AG04450 (cell line): ENCODE results near the gene NADSYN1. TPM values are rescaled to one million over a fixed set of nuclear protein-coding genes. Genes with fewer than 3 reads are reported as not detected.

Experiments used
- CTCF ChIA-PET: fragments of 300-600, 350-600 bp; formaldehyde crosslinking; extraction: SDS; loops from one replicate; lab custom pipeline; 2022; ENCODE audit warnings: antibody characterized with exemption, inconsistent platforms; lab: Charles Lee
- POLR2A ChIA-PET: fragments of 350-600 bp; formaldehyde crosslinking; extraction: SDS; loops from one replicate; lab custom pipeline; 2021; ENCODE audit warnings: antibody characterized with exemption, inconsistent platforms; lab: Yijun Ruan, JAX
- DNase-seq: peaks from one replicate; pipeline ENCODE4 v3.0.0-alpha.2; 2011; ENCODE audit warnings: low read depth, low spot score
- H3K27ac ChIP-seq: one replicate; pipeline ENCODE4 v1.5.1; 2012; ENCODE audit warnings: low read depth, low read length, control low read depth
- H3K27me3 ChIP-seq: one replicate; pipeline ENCODE4 v1.6.0; 2012; ENCODE audit warnings: low read length; ENCODE audit not compliant: control insufficient read depth, insufficient read depth
- H3K4me3 ChIP-seq: 2 replicates; pipeline ENCODE4 v1.5.1; 2011; ENCODE audit warnings: mild to moderate bottlenecking, low read depth, low read length, control low read depth
- H3K9me3 ChIP-seq: 2 replicates; pipeline ENCODE4 v1.5.1; 2012; ENCODE audit warnings: low read length; ENCODE audit not compliant: control insufficient read depth, insufficient read depth
- polyA plus RNA-seq: library from polyadenylated mRNA; depleted of rRNA; stranded (reverse); fragments of >200 nt; gene quantifications from 2 replicates; pipeline ENCODE4 v1.2.3, GENCODE V29; 2011
- TF ChIP-seq, protein P1 (sequence below): IDR thresholded peaks from 2 replicates; pipeline ENCODE4 v1.5.1; 2011; ENCODE audit warnings: low read depth, low read length, control low read depth, inconsistent platforms

The NADSYN1 gene
- polyA plus RNA-seq, 1 experiment, result 39.0 TPM

DNA sequence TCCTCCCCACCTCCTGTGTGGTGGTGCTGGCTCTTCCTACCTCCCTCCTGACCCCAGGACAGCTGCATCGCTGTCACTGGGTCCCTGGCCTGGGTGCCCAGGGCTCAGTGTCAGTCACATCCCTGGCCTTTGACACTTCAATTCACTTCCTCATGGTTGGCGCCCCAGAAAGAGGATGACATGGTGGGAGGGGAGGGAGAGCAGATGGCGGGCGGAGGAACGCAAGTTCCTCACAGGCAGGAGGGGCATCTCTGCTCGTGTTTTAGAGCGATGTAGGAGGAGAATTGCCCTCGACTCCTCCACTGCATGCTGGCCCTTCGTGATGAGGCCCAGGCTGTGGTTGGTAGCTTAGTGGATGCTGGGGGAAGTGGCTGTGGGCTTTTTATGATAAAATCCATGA lies 38.9 kb downstream of the NADSYN1 start:
- Histone ChIP-seq H3K4me3 (no peak overlapping the region), H3K27me3 (no peaks in the 10 kb centered on the region), H3K9me3 (no peaks in the 10 kb centered on the region; the same call in 1 of the 2 replicates), H3K27ac (no peak overlapping the region)
- POLR2A ChIA-PET, result no interaction called here
- TF ChIP-seq, protein P1, sequence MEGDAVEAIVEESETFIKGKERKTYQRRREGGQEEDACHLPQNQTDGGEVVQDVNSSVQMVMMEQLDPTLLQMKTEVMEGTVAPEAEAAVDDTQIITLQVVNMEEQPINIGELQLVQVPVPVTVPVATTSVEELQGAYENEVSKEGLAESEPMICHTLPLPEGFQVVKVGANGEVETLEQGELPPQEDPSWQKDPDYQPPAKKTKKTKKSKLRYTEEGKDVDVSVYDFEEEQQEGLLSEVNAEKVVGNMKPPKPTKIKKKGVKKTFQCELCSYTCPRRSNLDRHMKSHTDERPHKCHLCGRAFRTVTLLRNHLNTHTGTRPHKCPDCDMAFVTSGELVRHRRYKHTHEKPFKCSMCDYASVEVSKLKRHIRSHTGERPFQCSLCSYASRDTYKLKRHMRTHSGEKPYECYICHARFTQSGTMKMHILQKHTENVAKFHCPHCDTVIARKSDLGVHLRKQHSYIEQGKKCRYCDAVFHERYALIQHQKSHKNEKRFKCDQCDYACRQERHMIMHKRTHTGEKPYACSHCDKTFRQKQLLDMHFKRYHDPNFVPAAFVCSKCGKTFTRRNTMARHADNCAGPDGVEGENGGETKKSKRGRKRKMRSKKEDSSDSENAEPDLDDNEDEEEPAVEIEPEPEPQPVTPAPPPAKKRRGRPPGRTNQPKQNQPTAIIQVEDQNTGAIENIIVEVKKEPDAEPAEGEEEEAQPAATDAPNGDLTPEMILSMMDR, result no peak
- CTCF ChIA-PET, result no interaction called here
- DNase-seq, result no peak

GRCh38 chr11:71495286-71496230 lies 42.6 kb downstream of the NADSYN1 start:
- TF ChIP-seq, protein P1, result no peak
- Histone ChIP-seq H3K27me3 (no peaks in the 10 kb centered on the region), H3K4me3 (no peak overlapping the region), H3K9me3 (no peaks in the 10 kb centered on the region; the same call in 1 of the 2 replicates), H3K27ac (no peak overlapping the region)
- ChIA-PET CTCF (no interaction called here), POLR2A (no interaction called here)
- no peak for DNase-seq

GRCh38 chr11:71496421-71496820 lies 43.4 kb downstream of the NADSYN1 start:
- H3K9me3 ChIP-seq, result no peaks in the 10 kb centered on the region; the same call in 1 of the 2 replicates
- H3K4me3 ChIP-seq, result no peak overlapping the region
- no peaks in the 10 kb centered on the region for H3K27me3 ChIP-seq
- no peak for DNase-seq
- TF ChIP-seq, protein P1, result no peak
- POLR2A ChIA-PET, result no interaction called here
- no peak overlapping the region for H3K27ac ChIP-seq
- CTCF ChIA-PET, result no interaction called here

GRCh38 chr11:71498091-71498490 lies 45.1 kb downstream of the NADSYN1 start:
- CTCF ChIA-PET, result no interaction called here
- Histone ChIP-seq H3K4me3 (no peak overlapping the region), H3K27ac (no peak overlapping the region), H3K9me3 (no peaks in the 10 kb centered on the region; the same call in 1 of the 2 replicates), H3K27me3 (no peaks in the 10 kb centered on the region)
- POLR2A ChIA-PET, result no interaction called here
- no peak for DNase-seq
- TF ChIP-seq, protein P1, result no peak

GRCh38 chr11:71499125-71499524 lies 46.1 kb downstream of the NADSYN1 start:
- TF ChIP-seq, protein P1, result no peak
- no peak for DNase-seq
- POLR2A ChIA-PET, result no interaction called here
- H3K27me3 ChIP-seq, result no peaks in the 10 kb centered on the region
- no peak overlapping the region for H3K27ac ChIP-seq
- no peaks in the 10 kb centered on the region; the same call in 1 of the 2 replicates for H3K9me3 ChIP-seq
- no peak overlapping the region for H3K4me3 ChIP-seq
- CTCF ChIA-PET, result no interaction called here
